Stimulated activated naive B cell treated with anti-CD40 and anti-IgM and Interleukin-4, amounts not matched to agents 10 μg/mL and 1 μg/mL and 100 μg/mL, for 72 hours (primary cell): ENCODE data around the gene NOBOX.
A peak's percentile ranks its signal among the peaks of the same experiment; 100 is the strongest.
"Not testable (repeated sequence)": the region's sequence is repeated elsewhere in the genome, so short reads cannot be mapped to it uniquely, and the experiment has no call there.

Source experiments
- ATAC-seq, 2 donors: fragments of 150-1000 bp; cut with Tn5 transposase; replicated peaks; 2 replicates each; pipeline ENCODE4 v1.10.0; 2021; ENCODE audit warnings: moderate library complexity in 1 of 2
- DNase-seq: peaks from one replicate; pipeline ENCODE4 v3.0.0; 2021
- H3K27ac Mint-ChIP-seq: one replicate; pipeline ENCODE4 v1.8.0; 2022; ENCODE audit warnings: mild to moderate bottlenecking, mixed read lengths
- H3K27me3 Mint-ChIP-seq, 2 donors: one replicate each; pipeline ENCODE4 v1.8.0; 2022; ENCODE audit warnings: mixed read lengths in 2 of 2
- H3K36me3 Mint-ChIP-seq, 2 donors: one replicate each; pipeline ENCODE4 v1.8.0; 2022; ENCODE audit warnings: mixed read lengths in 2 of 2, mild to moderate bottlenecking in 1 of 2
- H3K4me1 Mint-ChIP-seq, 2 donors: one replicate each; pipeline ENCODE4 v1.8.0; 2022; ENCODE audit warnings: mixed read lengths in 2 of 2, mild to moderate bottlenecking in 1 of 2
- H3K4me3 Mint-ChIP-seq, 2 donors: one replicate each; pipeline ENCODE4 v1.8.0; 2022; ENCODE audit warnings: mild to moderate bottlenecking in 2 of 2, mixed read lengths in 2 of 2, moderate library complexity in 1 of 2
- H3K9me3 Mint-ChIP-seq, 2 donors: one replicate each; pipeline ENCODE4 v1.8.0; 2022; ENCODE audit warnings: mixed read lengths in 2 of 2, mild to moderate bottlenecking in 1 of 2

The NOBOX gene

DNA sequence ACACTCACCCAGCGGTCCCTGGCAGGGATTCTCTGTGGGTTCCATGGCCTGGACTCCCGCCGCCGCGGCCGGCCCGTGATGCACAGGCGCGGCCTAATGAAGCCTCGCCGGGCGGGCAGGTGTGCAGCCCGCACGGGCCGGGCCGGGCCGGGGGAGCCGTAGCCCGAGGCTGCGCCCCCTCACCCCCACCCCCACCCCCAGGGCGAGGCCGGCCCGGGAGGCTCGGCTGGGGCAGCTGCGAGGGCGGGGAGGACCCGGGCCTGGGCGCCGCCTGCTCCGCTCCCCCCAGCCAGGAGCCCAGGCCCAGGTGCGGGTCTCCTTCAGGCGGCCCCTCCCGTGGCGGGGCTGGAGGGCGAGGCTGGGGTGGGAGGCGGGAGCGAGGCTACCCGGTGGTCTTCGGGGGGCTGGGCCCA, at the start of gene NOBOX:
Gene NOBOX, minus strand, starts transcription at position 45 of the 413 bp plus-strand sequence.
- no peaks in the 10 kb centered on the region for H3K4me1 Mint-ChIP-seq
- no peaks in the 10 kb centered on the region for H3K9me3 Mint-ChIP-seq
- no peak for ATAC-seq
- DNase-seq = no peak
- no peaks in the 10 kb centered on the region for H3K36me3 Mint-ChIP-seq
- H3K4me3 Mint-ChIP-seq = no peak within 1 kb of the TSS
- no peak within 1 kb of the TSS for H3K27ac Mint-ChIP-seq
- peaks cover 26 to 52% of the 10 kb centered on the region in 2 donors for H3K27me3 Mint-ChIP-seq

DNA sequence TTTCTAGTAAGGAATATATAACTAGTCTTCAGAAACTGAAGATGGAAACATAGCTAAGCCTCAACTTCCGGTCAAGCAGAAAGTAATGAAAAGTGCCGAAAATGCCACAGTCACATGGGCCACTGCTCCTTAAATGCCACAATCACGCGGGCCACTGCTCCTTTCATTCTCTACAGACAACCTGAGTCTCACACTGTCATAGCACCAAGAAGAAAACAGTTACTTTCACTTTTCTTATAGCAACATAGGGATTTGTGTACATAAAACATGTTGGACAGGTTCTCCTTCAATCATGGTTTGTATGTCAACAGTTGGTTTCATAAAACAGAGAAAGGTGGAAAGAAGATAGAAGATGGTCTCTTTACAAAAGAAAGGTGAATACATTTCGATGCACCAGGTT, 48.6 kb upstream of the NOBOX start:
- H3K27ac Mint-ChIP-seq = no peak overlapping the region
- no peak overlapping the region for H3K4me3 Mint-ChIP-seq
- peaks cover 2 to 18% of the 10 kb centered on the region in 2 donors for H3K36me3 Mint-ChIP-seq
- H3K4me1 Mint-ChIP-seq = peaks cover 4% of the 10 kb centered on the region in 2 donors
- no peaks in the 10 kb centered on the region for H3K9me3 Mint-ChIP-seq
- no peaks in the 10 kb centered on the region for H3K27me3 Mint-ChIP-seq
- DNase-seq (no peak), ATAC-seq (peak; percentile 68 to 69)

DNA sequence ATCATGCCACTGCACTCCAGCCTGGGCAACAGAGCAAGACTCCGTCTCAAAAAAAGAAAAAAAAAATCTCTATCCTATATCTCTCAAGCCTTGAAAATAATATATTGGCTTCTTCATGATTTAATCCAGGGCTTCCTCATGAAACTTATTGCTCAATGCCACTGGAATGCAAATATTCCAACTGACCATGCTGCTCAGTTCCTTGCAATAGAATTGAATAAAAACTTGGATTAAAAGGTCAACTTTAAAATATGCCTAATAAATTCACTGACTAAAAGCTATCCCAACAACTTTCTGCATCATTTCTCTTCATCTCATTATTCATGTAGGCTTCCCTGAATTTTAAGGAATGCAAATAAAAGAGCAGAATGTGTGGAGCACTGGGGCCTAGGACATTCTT, 42.1 kb upstream of the NOBOX start:
- no peak for DNase-seq
- no peaks in the 10 kb centered on the region for H3K9me3 Mint-ChIP-seq
- ATAC-seq = no peak
- no peak overlapping the region for H3K4me3 Mint-ChIP-seq
- H3K27me3 Mint-ChIP-seq = no peaks in the 10 kb centered on the region
- H3K27ac Mint-ChIP-seq = no peak overlapping the region
- H3K36me3 Mint-ChIP-seq = peaks cover 2% of the 10 kb centered on the region in 2 donors
- no peaks in the 10 kb centered on the region for H3K4me1 Mint-ChIP-seq

DNA sequence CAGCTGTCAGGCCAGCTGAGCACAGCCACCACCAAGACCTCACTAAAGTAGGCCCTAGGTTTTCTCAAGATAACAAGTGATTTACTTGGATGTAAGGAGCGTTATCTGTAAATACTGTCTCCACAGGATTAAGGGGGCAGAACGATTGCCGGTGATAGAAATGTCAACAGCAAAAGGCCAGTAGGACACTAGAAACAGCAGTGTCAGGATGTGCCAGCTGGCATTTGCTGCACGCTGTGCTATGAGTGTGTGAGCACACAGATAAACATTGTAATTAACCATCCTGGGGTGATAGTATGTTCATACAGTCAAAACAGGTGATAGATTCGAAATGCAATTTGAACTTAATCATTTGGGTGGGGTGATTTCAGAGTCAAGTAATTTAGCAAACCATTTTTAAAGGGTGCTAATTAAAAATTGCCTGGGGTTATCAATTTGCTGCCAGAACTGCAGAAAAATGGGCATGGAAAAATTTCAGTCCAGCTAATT, 36.3 kb upstream of the NOBOX start:
- ATAC-seq (no peak), DNase-seq (no peak)
- H3K9me3 Mint-ChIP-seq = no peaks in the 10 kb centered on the region
- H3K36me3 Mint-ChIP-seq = no peaks in the 10 kb centered on the region
- H3K27me3 Mint-ChIP-seq = no peaks in the 10 kb centered on the region
- H3K27ac Mint-ChIP-seq = no peak overlapping the region
- H3K4me1 Mint-ChIP-seq = no peaks in the 10 kb centered on the region
- no peak overlapping the region for H3K4me3 Mint-ChIP-seq

DNA sequence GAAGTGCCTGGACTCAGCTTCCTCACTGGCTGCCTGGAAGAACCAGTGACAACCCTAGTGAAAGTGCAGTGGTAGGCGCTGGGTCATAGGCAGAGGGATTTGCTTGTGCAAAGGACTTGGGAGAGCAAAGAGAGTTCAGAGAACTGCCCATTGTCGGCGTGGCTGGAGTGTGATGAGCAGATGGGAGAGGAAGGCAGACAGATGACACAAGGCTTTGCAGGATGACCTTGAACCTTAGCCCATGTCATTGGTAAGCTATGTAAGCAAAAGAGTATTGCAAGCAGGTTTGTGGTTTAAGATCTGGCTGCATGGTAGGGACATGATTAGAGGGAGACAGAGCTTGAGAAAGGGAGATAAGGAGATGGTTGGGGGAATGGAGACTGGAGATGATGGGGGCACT, 35.3 kb upstream of the NOBOX start:
- Mint-ChIP-seq H3K4me1 (no peaks in the 10 kb centered on the region), H3K27ac (no peak overlapping the region), H3K4me3 (no peak overlapping the region), H3K36me3 (no peaks in the 10 kb centered on the region), H3K9me3 (no peaks in the 10 kb centered on the region), H3K27me3 (peaks cover 0 to 6% of the 10 kb centered on the region in 2 donors)
- ATAC-seq (no peak), DNase-seq (no peak)

DNA sequence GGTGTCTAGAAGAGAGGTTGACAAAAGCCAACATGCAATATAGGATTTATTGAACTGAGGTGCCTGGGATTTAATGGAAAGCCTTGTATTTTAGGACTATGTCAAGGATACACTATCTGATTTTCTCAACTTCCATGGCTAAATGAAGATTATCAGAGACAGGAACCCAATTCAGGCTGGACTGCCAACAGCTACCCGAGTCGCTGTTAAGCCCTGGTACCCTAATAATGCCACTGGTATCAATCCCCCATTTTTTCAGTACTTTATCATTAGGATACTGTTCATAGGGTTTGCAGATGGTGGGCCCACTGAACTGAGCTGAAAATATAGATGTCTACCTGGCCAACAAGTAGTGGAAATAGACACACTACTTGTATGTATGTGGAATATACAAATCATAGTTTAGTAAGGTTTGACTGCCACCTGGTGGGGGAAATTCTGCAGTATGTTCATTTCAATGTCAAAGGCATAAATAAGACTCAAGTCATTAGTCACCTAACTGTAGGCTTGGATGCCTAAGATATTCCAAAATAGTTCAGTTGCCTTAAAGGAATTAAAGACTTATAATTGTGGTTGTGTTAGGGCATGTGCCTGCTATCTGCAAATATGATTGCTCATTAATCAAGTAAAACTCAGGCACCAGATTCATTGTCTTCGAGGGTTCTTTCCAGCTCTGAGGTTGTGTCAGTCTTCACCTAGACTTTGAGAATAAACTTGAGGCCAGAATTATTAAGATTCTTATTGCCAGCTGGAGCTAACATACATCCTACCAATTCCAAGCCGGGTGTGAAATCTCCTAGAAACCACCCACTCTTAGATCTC, 34.1 kb upstream of the NOBOX start:
- H3K9me3 Mint-ChIP-seq = no peaks in the 10 kb centered on the region
- H3K27me3 Mint-ChIP-seq = peaks cover 6 to 8% of the 10 kb centered on the region in 2 donors
- ATAC-seq = peak; percentile 65 to 78
- H3K36me3 Mint-ChIP-seq = no peaks in the 10 kb centered on the region
- H3K4me1 Mint-ChIP-seq = no peaks in the 10 kb centered on the region
- no peak overlapping the region for H3K27ac Mint-ChIP-seq
- DNase-seq = peak; percentile 23
- H3K4me3 Mint-ChIP-seq = no peak overlapping the region

DNA sequence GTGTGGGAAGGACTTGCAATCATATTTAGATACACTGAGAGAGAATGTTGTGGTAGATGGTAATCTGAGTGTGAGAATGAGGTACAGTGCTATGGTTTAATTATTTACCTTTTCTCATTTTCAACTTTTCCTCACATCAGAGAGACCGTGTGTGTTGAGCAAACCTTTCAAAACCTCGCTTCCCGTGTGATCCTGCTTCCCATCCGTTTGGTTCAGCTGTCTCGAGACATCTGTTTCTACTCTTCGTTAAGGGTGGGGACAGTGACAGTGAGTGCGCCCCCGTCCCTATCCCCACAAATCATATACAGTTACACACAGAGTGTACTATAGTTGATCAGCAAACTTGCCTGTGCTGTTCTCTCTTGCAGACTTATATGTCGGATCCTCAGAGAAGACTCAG, 33.0 kb upstream of the NOBOX start:
- H3K9me3 Mint-ChIP-seq = no peaks in the 10 kb centered on the region
- H3K27me3 Mint-ChIP-seq = peaks cover 6 to 8% of the 10 kb centered on the region in 2 donors
- H3K27ac Mint-ChIP-seq = no peak overlapping the region
- H3K36me3 Mint-ChIP-seq = no peaks in the 10 kb centered on the region
- ATAC-seq (no peak), DNase-seq (no peak)
- no peaks in the 10 kb centered on the region for H3K4me1 Mint-ChIP-seq
- H3K4me3 Mint-ChIP-seq = no peak overlapping the region

DNA sequence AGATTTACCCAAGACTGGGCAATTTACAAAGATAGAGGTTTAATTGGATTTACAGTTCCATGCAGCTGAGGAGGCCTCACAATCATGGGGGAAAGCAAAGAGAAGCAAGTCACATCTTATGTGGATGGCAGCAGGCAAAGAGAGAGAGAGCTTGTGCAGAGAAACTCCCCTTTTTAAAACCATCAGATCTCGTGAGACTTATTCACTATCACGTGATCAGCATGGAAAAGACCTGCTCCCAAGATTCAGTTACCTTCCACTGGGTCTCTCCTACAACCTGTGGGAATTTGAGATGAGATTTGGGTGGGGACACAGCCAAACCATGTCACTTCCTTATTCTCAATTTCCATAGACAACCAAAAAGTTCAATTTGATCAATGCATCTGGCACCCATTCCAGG, 24.9 kb upstream of the NOBOX start:
- H3K27ac Mint-ChIP-seq = no peak overlapping the region
- H3K4me1 Mint-ChIP-seq = no peaks in the 10 kb centered on the region
- DNase-seq (no peak), ATAC-seq (no peak)
- H3K9me3 Mint-ChIP-seq = peaks cover 13 to 27% of the 10 kb centered on the region in 2 donors
- peaks cover 0 to 4% of the 10 kb centered on the region in 2 donors for H3K27me3 Mint-ChIP-seq
- H3K4me3 Mint-ChIP-seq = no peak overlapping the region
- peaks cover 0 to 9% of the 10 kb centered on the region in 2 donors for H3K36me3 Mint-ChIP-seq

DNA sequence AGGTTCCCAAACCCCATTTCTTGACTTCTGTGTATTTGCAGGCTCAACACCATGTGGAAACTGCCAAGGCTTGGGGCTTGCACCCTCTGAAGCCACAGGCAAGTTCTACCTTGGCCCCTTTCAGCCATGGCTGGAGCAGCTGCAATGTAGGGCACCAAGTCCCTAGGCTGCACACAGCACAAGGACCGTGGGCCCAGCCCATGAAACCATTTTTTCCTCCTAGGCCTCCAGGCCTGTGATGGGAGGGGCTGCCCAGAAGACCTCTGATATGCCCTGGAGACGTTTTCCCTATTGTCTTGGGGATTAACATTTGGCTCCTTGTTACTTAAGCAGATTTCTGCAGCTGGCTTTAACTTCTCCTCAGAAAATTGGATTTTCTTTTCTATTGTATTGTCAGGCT, 24.0 kb upstream of the NOBOX start:
- not testable (repeated sequence) for H3K4me3 Mint-ChIP-seq, H3K27me3 Mint-ChIP-seq, ATAC-seq, DNase-seq, H3K4me1 Mint-ChIP-seq, H3K36me3 Mint-ChIP-seq, H3K27ac Mint-ChIP-seq
- peaks cover 13 to 27% of the 10 kb centered on the region in 2 donors for H3K9me3 Mint-ChIP-seq

DNA sequence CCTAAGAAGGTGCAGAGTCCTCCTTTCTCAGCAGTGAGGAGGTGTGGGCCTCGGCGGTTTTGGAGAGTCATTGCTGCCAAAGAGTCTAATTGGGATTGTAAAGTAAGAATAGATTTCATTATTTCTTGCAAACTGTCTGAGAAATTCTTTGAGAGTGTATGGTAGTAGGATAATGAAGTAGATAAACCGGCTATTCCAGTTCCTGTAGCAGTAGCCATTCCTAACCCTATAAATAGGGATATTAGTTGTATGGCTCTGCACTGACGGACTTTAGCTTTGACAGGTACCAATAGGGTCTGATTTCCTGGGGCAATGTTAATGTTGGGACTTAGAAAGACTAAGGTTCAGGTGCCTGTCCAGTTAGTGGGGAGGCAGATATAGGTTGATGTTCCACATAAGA, 15.4 kb upstream of the NOBOX start:
- H3K4me1 Mint-ChIP-seq, H3K4me3 Mint-ChIP-seq, DNase-seq, H3K9me3 Mint-ChIP-seq, H3K36me3 Mint-ChIP-seq, ATAC-seq, H3K27ac Mint-ChIP-seq: not testable (repeated sequence)
- H3K27me3 Mint-ChIP-seq = peaks cover 8 to 11% of the 10 kb centered on the region in 2 donors

DNA sequence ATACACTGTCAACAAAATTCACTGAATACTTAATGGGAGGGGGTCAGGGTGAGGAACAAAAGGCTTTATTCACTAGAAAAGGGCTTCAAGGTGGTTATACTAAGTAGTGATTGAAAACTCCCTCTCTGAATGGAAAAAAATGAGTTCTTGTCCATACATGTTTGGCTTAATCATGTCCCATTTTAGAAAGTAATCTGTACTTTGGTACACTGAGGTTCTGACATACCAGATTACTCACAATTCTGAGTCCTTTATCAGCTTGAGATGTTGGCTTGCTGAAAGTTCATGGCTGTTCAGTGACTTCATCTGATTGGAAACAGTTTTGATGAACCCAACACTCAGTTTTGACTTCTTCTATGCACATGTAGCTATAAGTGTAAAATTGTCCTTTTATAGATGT, 12.8 kb upstream of the NOBOX start:
- Mint-ChIP-seq H3K36me3 (no peaks in the 10 kb centered on the region), H3K27ac (no peak overlapping the region), H3K9me3 (peaks cover 0 to 4% of the 10 kb centered on the region in 2 donors), H3K27me3 (peaks cover 8 to 11% of the 10 kb centered on the region in 2 donors), H3K4me3 (no peak overlapping the region), H3K4me1 (no peaks in the 10 kb centered on the region)
- DNase-seq = no peak
- no peak for ATAC-seq

DNA sequence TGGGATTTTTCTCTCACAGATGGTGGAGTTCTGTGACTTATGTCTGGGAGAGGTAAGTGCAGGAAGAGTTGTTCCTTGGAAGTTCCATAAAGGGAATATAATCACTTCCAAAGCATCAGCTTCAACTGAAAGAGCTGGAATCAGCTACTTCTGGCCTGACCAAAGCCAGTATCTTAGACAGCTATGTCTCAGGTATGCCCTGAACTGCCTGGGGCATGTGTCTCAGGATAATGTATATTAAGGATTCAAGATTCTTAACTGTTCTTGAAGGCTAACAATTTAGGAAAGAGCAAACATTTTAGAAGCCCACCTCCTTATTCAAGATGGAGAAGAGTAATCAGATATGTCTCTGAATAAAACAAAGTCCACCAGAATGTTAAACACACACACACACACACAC, 12.4 kb upstream of the NOBOX start:
- no peaks in the 10 kb centered on the region for H3K4me1 Mint-ChIP-seq
- no peak overlapping the region for H3K27ac Mint-ChIP-seq
- H3K27me3 Mint-ChIP-seq = peaks cover 11 to 12% of the 10 kb centered on the region in 2 donors
- peaks cover 0 to 4% of the 10 kb centered on the region in 2 donors for H3K9me3 Mint-ChIP-seq
- H3K4me3 Mint-ChIP-seq = no peak overlapping the region
- ATAC-seq (no peak), DNase-seq (no peak)
- no peaks in the 10 kb centered on the region for H3K36me3 Mint-ChIP-seq

DNA sequence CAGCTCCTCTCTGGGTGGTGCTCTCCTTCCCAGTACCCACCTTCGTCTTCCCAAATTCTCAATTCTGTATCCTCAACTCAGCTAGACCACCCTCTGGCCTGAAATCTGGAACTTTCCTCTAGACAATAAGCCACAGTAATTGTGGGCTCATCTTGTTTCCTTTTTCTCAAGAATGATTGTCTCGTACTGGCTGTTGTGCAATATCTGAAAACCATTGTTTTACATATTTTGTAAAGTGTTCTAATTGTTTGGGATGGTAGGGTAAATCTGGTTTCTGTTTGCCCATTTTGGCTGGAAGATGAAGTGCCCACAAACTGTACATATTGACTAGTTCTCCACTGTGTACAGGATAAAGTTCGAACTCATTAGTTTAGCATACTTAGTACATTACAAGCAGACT, 11.3 kb upstream of the NOBOX start:
- Mint-ChIP-seq H3K9me3 (peaks cover 0 to 4% of the 10 kb centered on the region in 2 donors), H3K27ac (no peak overlapping the region), H3K36me3 (no peaks in the 10 kb centered on the region), H3K27me3 (peaks cover 14 to 15% of the 10 kb centered on the region in 2 donors), H3K4me3 (no peak overlapping the region), H3K4me1 (no peaks in the 10 kb centered on the region)
- DNase-seq (no peak), ATAC-seq (no peak)

DNA sequence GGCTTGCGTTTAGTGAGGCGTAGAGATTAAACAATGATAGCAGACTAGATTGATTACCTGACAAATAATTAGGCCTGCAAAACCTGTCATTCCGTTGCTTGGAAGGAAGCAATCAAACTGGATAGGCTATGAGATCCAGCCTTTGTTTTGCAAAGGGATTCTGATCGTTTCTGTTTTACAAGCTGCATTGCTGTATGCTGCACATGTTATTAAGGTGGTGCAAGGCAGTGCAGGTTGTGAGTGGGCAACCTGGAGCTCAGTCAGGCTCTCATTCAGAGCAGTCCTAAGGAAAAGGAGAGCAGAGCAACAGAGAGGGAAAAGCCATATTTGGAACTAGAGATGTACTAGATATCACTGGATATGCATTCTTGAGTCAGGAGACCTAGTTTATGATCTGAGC, 6.9 kb upstream of the NOBOX start:
- Mint-ChIP-seq H3K9me3 (no peaks in the 10 kb centered on the region), H3K4me1 (no peaks in the 10 kb centered on the region), H3K27ac (no peak overlapping the region), H3K4me3 (no peak overlapping the region), H3K27me3 (peaks cover 30 to 32% of the 10 kb centered on the region in 2 donors), H3K36me3 (no peaks in the 10 kb centered on the region)
- no peak for DNase-seq
- ATAC-seq = no peak

DNA sequence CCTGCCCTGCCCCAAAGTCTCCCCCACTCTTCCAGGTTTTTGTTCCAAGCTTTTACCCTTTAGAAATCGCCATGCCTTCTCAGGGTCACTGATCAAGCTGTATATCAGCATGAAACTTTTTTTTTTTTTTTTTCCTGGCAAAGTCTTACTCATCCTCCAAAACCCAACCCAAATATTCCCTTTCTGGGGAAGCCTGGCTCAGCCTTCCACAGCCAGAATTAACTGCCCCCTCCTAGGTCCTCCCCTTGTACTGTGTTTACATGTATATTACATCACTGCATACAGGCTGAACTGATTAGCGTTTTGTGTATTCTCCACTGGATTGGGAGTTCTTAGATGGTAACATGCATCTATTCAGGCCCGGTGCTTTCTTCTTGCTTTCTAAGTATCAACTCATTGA, 4.6 kb upstream of the NOBOX start:
- H3K9me3 Mint-ChIP-seq = no peaks in the 10 kb centered on the region
- ATAC-seq (no peak), DNase-seq (no peak)
- no peaks in the 10 kb centered on the region for H3K4me1 Mint-ChIP-seq
- H3K4me3 Mint-ChIP-seq = no peak overlapping the region
- H3K27ac Mint-ChIP-seq = no peak overlapping the region
- peaks cover 20 to 32% of the 10 kb centered on the region in 2 donors for H3K27me3 Mint-ChIP-seq
- no peaks in the 10 kb centered on the region for H3K36me3 Mint-ChIP-seq
